CD4-positive, alpha-beta memory T cell (primary cell): ENCODE measurements around the gene PNMA8A. TPM values are rescaled to one million over a fixed set of nuclear protein-coding genes. Genes with fewer than 3 reads are reported as not detected.
"Not testable (repeated sequence)": the region's sequence is repeated elsewhere in the genome, so short reads cannot be mapped to it uniquely, and the experiment has no call there.

Experiments used
- CTCF ChIA-PET: fragments of 350-600 bp; sonication (Branson Sonifier 250); formaldehyde crosslinking; loops from one replicate; lab custom pipeline; 2021; ENCODE audit warnings: inconsistent platforms; ENCODE audit not compliant: partially characterized antibody; lab: Charles Lee
- POLR2A ChIA-PET: fragments of 350-600 bp; sonication (Branson Sonifier 250); formaldehyde crosslinking; loops from one replicate; lab custom pipeline; 2021; ENCODE audit not compliant: partially characterized antibody; lab: Charles Lee
- DNase-seq, 5 donors: peaks; one replicate each; pipeline versions ENCODE4 v3.0.0 to v3.0.0-alpha.2; 2020 to 2022; ENCODE audit warnings: mixed read lengths in 1 of 5
- H3K27ac ChIP-seq: one replicate; pipeline ENCODE4 v1.7.0; 2013; ENCODE audit warnings: low read depth, low read length
- H3K27me3 ChIP-seq: 2 replicates; pipeline ENCODE4 v1.7.0; 2013; ENCODE audit warnings: mild to moderate bottlenecking, low read length, moderate library complexity; ENCODE audit not compliant: insufficient read depth
- H3K36me3 ChIP-seq: 2 replicates; pipeline ENCODE4 v1.7.0; 2013; ENCODE audit warnings: mild to moderate bottlenecking, low read length, moderate library complexity; ENCODE audit not compliant: insufficient read depth
- H3K4me1 ChIP-seq: 2 replicates; pipeline ENCODE4 v1.7.0; 2013; ENCODE audit warnings: mild to moderate bottlenecking, low read length, moderate library complexity; ENCODE audit not compliant: insufficient read depth
- H3K4me3 ChIP-seq, 2 donors: one replicate each; pipeline ENCODE4 v1.7.0; 2013; ENCODE audit warnings: low read length in 2 of 2, mild to moderate bottlenecking in 1 of 2
- H3K9me3 ChIP-seq, 2 donors: one replicate each; pipeline ENCODE4 v1.7.0; 2013; ENCODE audit warnings: low read length in 2 of 2, control low read depth in 1 of 2; ENCODE audit not compliant: control insufficient read depth in 1 of 2
- H3K27ac Mint-ChIP-seq, 7 donors: one replicate each; pipeline ENCODE4 v1.8.0; 2020 to 2021; ENCODE audit warnings: mixed read lengths in 7 of 7, mild to moderate bottlenecking in 6 of 7, inconsistent platforms in 3 of 7, moderate library complexity in 3 of 7
- H3K27me3 Mint-ChIP-seq, 2 donors: one replicate each; pipeline ENCODE4 v1.8.0; 2020 to 2021; ENCODE audit warnings: mixed read lengths in 2 of 2
- H3K36me3 Mint-ChIP-seq, 2 donors: one replicate each; pipeline ENCODE4 v1.8.0; 2020 to 2021; ENCODE audit warnings: mixed read lengths in 2 of 2, inconsistent platforms in 1 of 2, mild to moderate bottlenecking in 1 of 2
- H3K4me1 Mint-ChIP-seq, 4 donors: one replicate each; pipeline ENCODE4 v1.8.0; 2020 to 2021; ENCODE audit warnings: mixed read lengths in 4 of 4, mild to moderate bottlenecking in 1 of 4
- H3K4me3 Mint-ChIP-seq, 8 donors: one replicate each; pipeline ENCODE4 v1.8.0; 2020 to 2021; ENCODE audit warnings: mixed read lengths in 8 of 8, mild to moderate bottlenecking in 7 of 8, moderate library complexity in 6 of 8, inconsistent platforms in 3 of 8
- H3K9me3 Mint-ChIP-seq, 8 donors: one replicate each; pipeline ENCODE4 v1.8.0; 2020 to 2021; ENCODE audit warnings: mixed read lengths in 8 of 8, mild to moderate bottlenecking in 5 of 8, inconsistent platforms in 3 of 8, moderate library complexity in 1 of 8
- intact Hi-C: fragments of 100-400 bp; cut with micrococcal nuclease; formaldehyde crosslinking; loops from one replicate; pipeline ENCODE4 v1.15.1; 2023
- polyA plus RNA-seq, 2 donors: library from polyadenylated mRNA; unstranded; fragments of 300-500 nt; fragmentation: Illumina TruSeq; gene quantifications; one replicate each; pipeline ENCODE4 v1.2.3, GENCODE V29; 2021
- total RNA-seq, 2 experiments: library from RNA; stranded (reverse); gene quantifications; one replicate each; pipeline ENCODE4 v1.2.3, GENCODE V29; 2021

The PNMA8A gene
- total and polyA plus RNA-seq, 4 experiments from 2014 or later = 0.13 to 0.26 TPM; not detected in 2

DNA sequence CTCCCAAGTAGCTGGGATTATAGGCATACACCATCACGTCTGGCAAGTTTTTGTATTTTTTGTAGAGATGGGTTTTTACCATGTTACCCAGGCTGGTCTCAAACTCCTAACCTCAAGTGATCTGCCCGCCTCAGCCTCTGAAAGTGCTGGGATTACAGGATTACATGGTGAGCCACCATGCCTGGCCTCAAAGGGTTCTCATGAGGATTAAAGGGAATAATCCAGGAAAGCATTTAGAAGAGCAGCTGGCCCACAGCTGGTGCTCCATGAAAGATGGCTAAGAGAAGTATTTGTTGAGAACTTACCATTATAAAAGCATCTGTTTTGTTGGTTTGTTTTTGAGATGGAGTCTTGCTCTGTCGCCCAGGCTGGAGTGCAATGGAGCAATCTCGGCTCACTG lies 25.5 kb upstream of the PNMA8A start:
- H3K4me3 Mint-ChIP-seq, H3K27me3 ChIP-seq: not testable (repeated sequence)

DNA sequence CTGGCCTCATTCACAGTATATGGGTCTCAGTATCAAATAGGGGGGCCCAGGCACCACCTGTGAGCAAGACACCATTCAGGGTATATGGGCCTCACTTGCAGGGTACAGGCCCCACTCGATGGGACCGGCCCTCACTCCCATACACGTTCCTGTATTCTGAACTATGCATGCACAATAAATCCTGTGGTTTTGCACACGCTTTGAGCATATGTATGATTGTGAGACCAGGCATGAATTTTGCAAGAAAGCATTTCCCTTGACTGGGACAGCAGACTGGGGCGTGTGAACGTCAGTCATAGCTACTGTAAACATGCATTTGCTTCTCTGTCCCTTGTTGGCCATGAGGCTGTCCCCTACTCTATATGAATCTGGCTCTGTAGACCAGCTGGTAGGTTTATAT lies 24.9 kb upstream of the PNMA8A start:
- Mint-ChIP-seq H3K27me3 (peaks cover 17 to 34% of the 10 kb centered on the region in 2 donors), H3K36me3 (no peaks in the 10 kb centered on the region), H3K27ac (no peak overlapping the region), H3K4me3 (peak overlapping the region in 1 of 8 donors; percentile 12), H3K9me3 (no peaks in the 10 kb centered on the region), H3K4me1 (peaks cover 1 to 21% (median 14%) of the 10 kb centered on the region in 4 donors)
- peaks cover 22% of the 10 kb centered on the region for H3K4me1 ChIP-seq
- POLR2A ChIA-PET = no interaction called here
- H3K27me3 ChIP-seq = peaks cover 11% of the 10 kb centered on the region
- H3K36me3 ChIP-seq = no peaks in the 10 kb centered on the region
- CTCF ChIA-PET = no interaction called here
- no peak overlapping the region for H3K27ac ChIP-seq
- intact Hi-C loops = no loop called here
- no peaks in the 10 kb centered on the region for H3K9me3 ChIP-seq
- no peak overlapping the region for H3K4me3 ChIP-seq
- no peak for DNase-seq

More for the DNA sequence above, 25.5 kb upstream of the PNMA8A start:
- H3K9me3 ChIP-seq, H3K9me3 Mint-ChIP-seq, intact Hi-C loops, H3K36me3 ChIP-seq, H3K36me3 Mint-ChIP-seq, H3K27ac ChIP-seq, CTCF ChIA-PET, POLR2A ChIA-PET, DNase-seq, H3K4me3 ChIP-seq, H3K27ac Mint-ChIP-seq: not testable (repeated sequence)
- peaks cover 22% of the 10 kb centered on the region for H3K4me1 ChIP-seq
- peaks cover 13 to 30% of the 10 kb centered on the region in 2 donors for H3K27me3 Mint-ChIP-seq
- peaks cover 1 to 21% (median 11%) of the 10 kb centered on the region in 4 donors for H3K4me1 Mint-ChIP-seq

GRCh38 chr19:46495786-46496099 lies 24.4 kb upstream of the PNMA8A start, which contains the start of gene PNMA8B:
TSS of gene PNMA8B (minus strand) at chr19:46495867. CDS start at chr19:46495465, 402 bp downstream.
- CTCF ChIA-PET = no interaction called here
- peak in 2 of 5 donors; percentile 44 to 46 for DNase-seq
- peak within 1 kb of the TSS in 1 of 7 donors; percentile 48 for H3K27ac Mint-ChIP-seq
- peaks cover 21 to 40% of the 10 kb centered on the region in 2 donors for H3K27me3 Mint-ChIP-seq
- Histone ChIP-seq H3K9me3 (no peaks in the 10 kb centered on the region), H3K4me1 (peaks cover 22% of the 10 kb centered on the region), H3K27me3 (peaks cover 17% of the 10 kb centered on the region), H3K36me3 (no peaks in the 10 kb centered on the region), H3K4me3 (no peak within 1 kb of the TSS), H3K27ac (no peak within 1 kb of the TSS)
- peak within 1 kb of the TSS; percentile 46 to 84 (median 80) for H3K4me3 Mint-ChIP-seq
- intact Hi-C loops = no loop called here
- no peaks in the 10 kb centered on the region for H3K36me3 Mint-ChIP-seq
- POLR2A ChIA-PET = no interaction called here
- H3K4me1 Mint-ChIP-seq = peaks cover 5 to 26% (median 15%) of the 10 kb centered on the region in 4 donors
- no peaks in the 10 kb centered on the region for H3K9me3 Mint-ChIP-seq

- no peak overlapping the region for H3K27ac ChIP-seq
- peak overlapping the region in 7 of 8 donors; percentile 46 to 84 (median 81) for H3K4me3 Mint-ChIP-seq
- intact Hi-C loops = no loop called here
- no peak for DNase-seq
- ChIA-PET CTCF (no interaction called here), POLR2A (no interaction called here)
- no peak overlapping the region for H3K4me3 ChIP-seq
- peaks cover 23% of the 10 kb centered on the region for H3K4me1 ChIP-seq
- peaks cover 18% of the 10 kb centered on the region for H3K27me3 ChIP-seq
- H3K36me3 Mint-ChIP-seq = no peaks in the 10 kb centered on the region
- H3K4me1 Mint-ChIP-seq = peaks cover 7 to 32% (median 15%) of the 10 kb centered on the region in 4 donors
- peaks cover 23 to 38% of the 10 kb centered on the region in 2 donors for H3K27me3 Mint-ChIP-seq
- H3K27ac Mint-ChIP-seq = no peak overlapping the region
- no peaks in the 10 kb centered on the region for H3K36me3 ChIP-seq
- no peaks in the 10 kb centered on the region for H3K9me3 Mint-ChIP-seq
- no peaks in the 10 kb centered on the region for H3K9me3 ChIP-seq
Measured at GRCh38 chr19:46494941-46495785, 23.8 kb upstream of the PNMA8A start.

DNA sequence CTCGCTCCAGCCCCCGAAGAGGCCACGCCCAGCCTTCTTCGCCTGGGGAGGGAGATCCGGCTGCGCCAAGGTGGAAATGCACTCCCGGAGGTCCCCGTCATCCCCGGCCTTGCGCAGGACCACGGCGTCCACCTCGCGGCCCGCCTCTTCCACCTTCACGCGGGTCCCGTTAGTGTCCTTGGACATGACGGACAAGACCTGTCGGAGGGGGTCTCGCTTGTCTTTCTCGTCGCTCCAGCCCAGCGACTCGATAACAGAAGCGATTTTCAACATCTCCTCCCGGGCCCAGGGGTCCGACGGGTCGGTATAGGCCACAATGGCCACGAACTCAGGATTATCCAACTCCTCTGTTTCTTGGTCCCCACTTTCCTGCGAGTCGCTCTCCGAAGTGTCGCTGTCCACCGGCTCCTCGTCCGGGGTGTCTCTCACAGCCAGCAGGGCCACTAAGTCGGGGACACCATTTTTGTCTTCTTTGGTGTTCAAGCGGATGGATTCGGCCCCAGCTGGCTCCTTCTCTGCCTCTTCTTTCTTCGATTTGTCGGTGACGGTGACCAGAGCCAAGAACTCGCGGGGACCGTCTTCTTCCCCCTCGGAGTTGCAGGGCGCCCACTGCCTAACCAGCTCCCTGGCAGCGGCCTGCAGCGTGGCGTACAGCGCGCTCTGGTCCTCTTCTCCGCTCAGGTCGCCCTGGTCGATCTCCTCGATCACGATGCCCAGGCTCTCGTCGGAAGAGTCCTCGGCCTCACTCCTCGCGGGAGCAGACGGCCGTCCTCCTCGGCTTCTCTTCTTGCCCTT lies 23.0 kb upstream of the PNMA8A start:
- Mint-ChIP-seq H3K4me1 (peaks cover 7 to 40% (median 18%) of the 10 kb centered on the region in 4 donors), H3K9me3 (no peaks in the 10 kb centered on the region), H3K27ac (peak overlapping the region in 3 of 7 donors; percentile 17 to 82 (median 53)), H3K27me3 (peaks cover 29 to 35% of the 10 kb centered on the region in 2 donors), H3K4me3 (peak overlapping the region; percentile 74 to 87 (median 84)), H3K36me3 (no peaks in the 10 kb centered on the region)
- Histone ChIP-seq H3K36me3 (no peaks in the 10 kb centered on the region), H3K4me3 (no peak overlapping the region), H3K27ac (no peak overlapping the region), H3K4me1 (peaks cover 27% of the 10 kb centered on the region), H3K9me3 (no peaks in the 10 kb centered on the region), H3K27me3 (peaks cover 21% of the 10 kb centered on the region)
- intact Hi-C loops = no loop called here
- ChIA-PET CTCF (no interaction called here), POLR2A (no interaction called here)
- no peak for DNase-seq

DNA sequence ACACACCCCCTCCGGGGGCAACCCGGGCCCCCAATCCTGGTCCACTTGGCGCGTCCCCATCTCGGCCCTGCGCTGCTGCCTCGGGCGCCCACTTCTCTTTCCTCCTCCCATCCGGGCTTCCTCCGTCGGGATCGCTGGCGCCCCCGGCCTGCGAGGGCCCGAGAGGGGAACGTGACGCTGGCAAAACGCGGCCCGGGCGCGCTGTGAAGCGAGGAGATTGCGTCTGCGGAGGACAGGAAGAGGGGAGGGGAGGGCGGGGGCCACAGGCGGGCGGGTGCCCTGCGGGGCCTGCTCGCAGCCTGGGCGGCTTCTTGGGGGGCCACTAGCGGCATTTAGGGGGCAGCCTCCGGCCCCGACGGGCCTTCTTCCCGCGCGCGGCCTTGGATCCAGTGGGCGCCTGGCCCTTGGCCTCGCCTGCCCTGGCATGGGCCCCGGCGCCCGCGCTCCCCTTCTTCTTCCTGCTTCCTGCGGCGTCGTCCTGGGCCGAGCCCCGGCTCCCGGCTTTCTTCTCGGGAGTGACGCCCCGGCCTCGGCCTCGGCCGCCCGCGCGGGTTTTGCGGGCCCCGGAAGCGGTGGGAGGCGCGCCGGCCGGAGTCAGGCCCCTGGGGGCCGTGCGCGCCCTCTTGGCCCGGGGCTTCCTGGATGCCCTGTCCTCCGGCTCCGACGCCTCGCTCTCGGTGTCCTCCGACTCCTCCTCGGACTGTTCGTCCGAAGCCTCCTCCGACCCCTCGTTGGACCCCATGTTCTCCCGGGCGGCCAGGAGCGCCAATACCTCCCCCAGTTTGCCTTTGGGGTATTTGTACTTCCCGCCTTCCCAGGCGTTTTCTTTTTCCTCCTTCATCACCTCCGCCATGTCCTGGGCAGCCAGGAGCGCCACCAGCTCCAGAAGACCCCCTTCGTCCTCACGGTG lies 22.1 kb upstream of the PNMA8A start:
- intact Hi-C loops = no loop called here
- ChIA-PET POLR2A (no interaction called here), CTCF (no interaction called here)
- peak overlapping the region in 4 of 7 donors; percentile 48 to 84 (median 64) for H3K27ac Mint-ChIP-seq
- Histone ChIP-seq H3K9me3 (no peaks in the 10 kb centered on the region), H3K27ac (no peak overlapping the region), H3K27me3 (peaks cover 29% of the 10 kb centered on the region), H3K4me1 (peaks cover 27% of the 10 kb centered on the region), H3K4me3 (no peak overlapping the region), H3K36me3 (no peaks in the 10 kb centered on the region)
- peak overlapping the region; percentile 70 to 87 (median 82) for H3K4me3 Mint-ChIP-seq
- peaks cover 36 to 40% of the 10 kb centered on the region in 2 donors for H3K27me3 Mint-ChIP-seq
- H3K36me3 Mint-ChIP-seq = no peaks in the 10 kb centered on the region
- no peaks in the 10 kb centered on the region for H3K9me3 Mint-ChIP-seq
- peaks cover 7 to 45% (median 19%) of the 10 kb centered on the region in 4 donors for H3K4me1 Mint-ChIP-seq
- DNase-seq = peak in 3 of 5 donors; percentile 32 to 41 (median 36)
